ENCODE measurements around the gene UBE2M. TPM values are rescaled to one million over a fixed set of nuclear protein-coding genes. Genes with fewer than 3 reads are reported as not detected.
"Not testable (repeated sequence)": the region's sequence is repeated elsewhere in the genome, so short reads cannot be mapped to it uniquely, and the experiment has no call there.

UBE2M gene
- total RNA-seq: 116 TPM
- long read RNA-seq, transcript UBE2M-201 (6 exons, 1,508 nt): major isoform, 205 of 216 reads
- long read RNA-seq, partial matches to known transcripts: 4 of 216 reads
- long read RNA-seq, other reads (novel, unspliced or antisense): 7 of 216 reads

GRCh38 chr19:58558066-58558622, at the start of gene UBE2M:
UBE2M (minus strand) TSS chr19:58558611; CDS start chr19:58558381, 230 bp downstream.
- no peak for TF ChIP-seq CTCF (IDR thresholded peaks at IDR 0.05; ENCODE audit: borderline replicate concordance)
- peaks cover 88% of the 10 kb centered on the region for H3K4me1 ChIP-seq
- peak within 1 kb of the TSS; percentile 100 for H3K27ac ChIP-seq (replicated peaks)
- no peaks in the 10 kb centered on the region for H3K27me3 ChIP-seq (ENCODE audit: low read depth)
- H3K36me3 ChIP-seq: peaks cover 25% of the 10 kb centered on the region
- H3K4me3 ChIP-seq: peak within 1 kb of the TSS; percentile 87
- intact Hi-C loops (cut with micrococcal nuclease): no loop called here
- DNase-seq: peak; percentile 58
- no peaks in the 10 kb centered on the region for H3K9me3 ChIP-seq (replicated peaks)

GRCh38 chr19:58607213-58607612, 48.8 kb upstream of the UBE2M start:
- DNase-seq; intact Hi-C loops (cut with micrococcal nuclease): not testable (repeated sequence)

GRCh38 chr19:58606251-58606896, 48.0 kb upstream of the UBE2M start:
- DNase-seq; H3K27me3 ChIP-seq (ENCODE audit: low read depth); intact Hi-C loops (cut with micrococcal nuclease); H3K36me3 ChIP-seq; H3K4me3 ChIP-seq; H3K27ac ChIP-seq (replicated peaks); H3K4me1 ChIP-seq; H3K9me3 ChIP-seq (replicated peaks): not testable (repeated sequence)
- TF ChIP-seq CTCF (IDR thresholded peaks at IDR 0.05; ENCODE audit: borderline replicate concordance): peak; percentile 28

More at GRCh38 chr19:58607213-58607612, 48.8 kb upstream of the UBE2M start:
- not testable (repeated sequence) for H3K27ac ChIP-seq (replicated peaks); H3K4me3 ChIP-seq; H3K36me3 ChIP-seq; H3K9me3 ChIP-seq (replicated peaks); H3K4me1 ChIP-seq; H3K27me3 ChIP-seq (ENCODE audit: low read depth)

GRCh38 chr19:58586133-58586765, 27.8 kb upstream of the UBE2M start:
- Histone ChIP-seq H3K9me3 (replicated peaks) (no peaks in the 10 kb centered on the region), H3K27ac (replicated peaks) (no peak overlapping the region), H3K4me3 (no peak overlapping the region), H3K36me3 (peaks cover 28% of the 10 kb centered on the region), H3K4me1 (peaks cover 7% of the 10 kb centered on the region), H3K27me3 (ENCODE audit: low read depth) (no peaks in the 10 kb centered on the region)
- intact Hi-C loops (cut with micrococcal nuclease): no loop called here
- DNase-seq: no peak
- no peak for TF ChIP-seq CTCF (IDR thresholded peaks at IDR 0.05; ENCODE audit: borderline replicate concordance)

GRCh38 chr19:58585442-58586132, 27.2 kb upstream of the UBE2M start:
- H3K4me1 ChIP-seq: peaks cover 13% of the 10 kb centered on the region
- intact Hi-C loops (cut with micrococcal nuclease): no loop called here
- no peak for DNase-seq
- peaks cover 28% of the 10 kb centered on the region for H3K36me3 ChIP-seq
- no peak for TF ChIP-seq CTCF (IDR thresholded peaks at IDR 0.05; ENCODE audit: borderline replicate concordance)
- H3K4me3 ChIP-seq: no peak overlapping the region
- H3K9me3 ChIP-seq (replicated peaks): no peaks in the 10 kb centered on the region
- H3K27ac ChIP-seq (replicated peaks): no peak overlapping the region
- no peaks in the 10 kb centered on the region for H3K27me3 ChIP-seq (ENCODE audit: low read depth)
